ENCODE data around the gene CLMN.

DNA sequence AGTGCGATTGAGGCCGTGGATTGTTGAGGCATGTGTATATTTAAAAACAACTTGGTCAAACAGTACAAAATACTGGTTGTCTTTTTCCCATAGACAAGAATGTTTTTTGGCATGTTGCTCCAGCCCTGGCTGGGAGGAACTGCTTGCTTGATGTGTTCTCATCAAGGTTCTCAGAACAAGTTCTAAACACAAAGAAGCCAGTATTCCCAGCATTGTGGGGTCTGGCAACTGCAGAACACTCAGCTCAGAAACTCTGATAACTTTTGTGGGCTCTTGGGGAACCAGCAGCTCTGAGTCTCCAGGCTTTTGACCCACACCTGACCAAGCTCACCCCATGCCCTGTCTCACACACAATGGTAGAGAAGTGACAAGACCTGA lies 135.3 kb downstream of the CLMN start:
- TF ChIP-seq, protein P1, sequence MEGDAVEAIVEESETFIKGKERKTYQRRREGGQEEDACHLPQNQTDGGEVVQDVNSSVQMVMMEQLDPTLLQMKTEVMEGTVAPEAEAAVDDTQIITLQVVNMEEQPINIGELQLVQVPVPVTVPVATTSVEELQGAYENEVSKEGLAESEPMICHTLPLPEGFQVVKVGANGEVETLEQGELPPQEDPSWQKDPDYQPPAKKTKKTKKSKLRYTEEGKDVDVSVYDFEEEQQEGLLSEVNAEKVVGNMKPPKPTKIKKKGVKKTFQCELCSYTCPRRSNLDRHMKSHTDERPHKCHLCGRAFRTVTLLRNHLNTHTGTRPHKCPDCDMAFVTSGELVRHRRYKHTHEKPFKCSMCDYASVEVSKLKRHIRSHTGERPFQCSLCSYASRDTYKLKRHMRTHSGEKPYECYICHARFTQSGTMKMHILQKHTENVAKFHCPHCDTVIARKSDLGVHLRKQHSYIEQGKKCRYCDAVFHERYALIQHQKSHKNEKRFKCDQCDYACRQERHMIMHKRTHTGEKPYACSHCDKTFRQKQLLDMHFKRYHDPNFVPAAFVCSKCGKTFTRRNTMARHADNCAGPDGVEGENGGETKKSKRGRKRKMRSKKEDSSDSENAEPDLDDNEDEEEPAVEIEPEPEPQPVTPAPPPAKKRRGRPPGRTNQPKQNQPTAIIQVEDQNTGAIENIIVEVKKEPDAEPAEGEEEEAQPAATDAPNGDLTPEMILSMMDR (IDR thresholded peaks at IDR 0.05) = no peak
- no peak for TF ChIP-seq POLR2AphosphoS5 (IDR thresholded peaks at IDR 0.05)
- TF ChIP-seq POLR2A (IDR thresholded peaks at IDR 0.05; ENCODE audit: low read depth) = no peak
- TF ChIP-seq EP300 (IDR thresholded peaks at IDR 0.05) = no peak

Data from esophagus muscularis mucosa (tissue), 4 donors.